GM18498 (cell line): ENCODE data around the gene SRGAP2B.
A peak's percentile ranks its signal among the peaks of the same experiment; 100 is the strongest.
"Not testable (repeated sequence)": the region's sequence is repeated elsewhere in the genome, so short reads cannot be mapped to it uniquely, and the experiment has no call there.

ENCODE experiments used
- ATAC-seq: cut with Tn5 transposase; IDR thresholded peaks from one replicate; pipeline ENCODE4 v1.9.1; 2021; ENCODE audit warnings: mild to moderate bottlenecking, moderate library complexity; ENCODE audit not compliant: unreplicated experiment

Gene SRGAP2B

GRCh38 chr1:145047553-145047952, 47.6 kb downstream of the SRGAP2B start:
- ATAC-seq: peak; percentile 76

DNA sequence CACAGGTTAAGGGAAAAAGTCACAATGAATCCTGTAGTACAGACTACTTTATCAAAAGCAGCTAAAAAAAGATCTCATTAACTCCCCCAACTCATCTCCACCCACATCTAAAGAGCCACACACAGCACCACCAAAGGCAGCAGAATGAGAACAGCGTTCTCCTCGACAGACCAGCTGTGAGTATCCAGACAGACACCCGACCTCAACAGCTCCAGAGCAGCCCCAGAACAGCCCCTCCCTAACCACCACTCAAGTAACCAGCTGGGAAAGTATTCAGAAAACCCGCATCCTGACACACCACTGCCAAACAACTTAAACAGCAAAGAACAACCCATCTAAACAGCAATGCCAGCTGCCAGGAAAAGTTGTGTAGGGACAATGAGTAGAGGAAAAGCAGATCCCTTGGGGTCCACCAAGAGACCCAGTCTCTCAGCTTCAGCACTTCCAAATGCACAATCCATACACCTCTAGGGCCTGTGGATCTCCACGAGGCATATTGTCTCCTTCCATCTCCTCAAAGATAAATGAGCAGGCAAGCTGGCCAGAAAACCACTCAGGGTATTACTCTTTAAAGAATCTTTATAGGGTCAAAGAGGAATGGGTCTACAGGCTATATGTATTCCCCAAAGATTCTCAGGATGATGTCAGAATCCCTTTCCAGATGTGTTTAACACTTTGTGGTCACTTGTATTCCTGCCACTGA, 49.4 kb downstream of the SRGAP2B start:
- not testable (repeated sequence) for ATAC-seq

- peak; percentile 93 for ATAC-seq
Measured at GRCh38 chr1:145041519-145041918, 53.6 kb downstream of the SRGAP2B start.

- not testable (repeated sequence) for ATAC-seq
Measured at GRCh38 chr1:145036019-145036418, 59.1 kb downstream of the SRGAP2B start.

DNA sequence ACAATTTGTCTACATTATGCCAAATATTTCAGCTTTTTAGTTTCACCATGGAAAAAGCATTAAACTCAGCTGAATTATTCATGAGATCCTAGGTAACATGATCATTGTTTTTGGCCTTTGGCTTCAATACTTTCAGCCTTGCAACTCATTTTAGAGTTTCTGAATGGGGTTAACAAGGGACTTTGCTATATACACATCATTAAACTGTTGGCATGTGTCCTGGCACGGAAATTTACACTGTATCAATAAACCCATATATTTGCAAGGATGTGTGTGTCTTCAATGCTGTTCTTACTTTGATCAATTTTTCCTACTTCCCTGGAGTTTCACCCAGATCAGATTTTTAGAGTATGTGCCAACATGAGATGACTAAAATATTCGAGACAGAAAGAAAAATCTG, 61.6 kb downstream of the SRGAP2B start:
- not testable (repeated sequence) for ATAC-seq

DNA sequence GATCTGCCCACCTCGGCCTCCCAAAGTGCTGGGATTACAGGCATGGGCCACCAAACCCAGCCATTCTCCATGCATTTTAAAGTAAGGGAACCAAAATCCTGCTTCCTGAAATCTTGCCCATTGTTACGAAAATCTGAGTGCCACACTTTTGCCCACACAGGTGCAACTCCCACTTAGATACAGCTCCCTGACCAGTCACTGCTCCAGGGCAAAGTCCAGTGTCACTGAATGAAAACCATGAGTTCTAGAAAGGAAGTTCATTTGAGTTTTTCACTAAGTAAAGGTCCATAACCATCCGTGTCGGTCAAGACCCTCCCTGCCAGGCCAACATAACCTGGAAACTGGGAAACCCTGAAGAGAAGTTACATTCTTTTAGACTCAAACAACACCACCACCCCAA, 67.9 kb downstream of the SRGAP2B start:
- not testable (repeated sequence) for ATAC-seq

DNA sequence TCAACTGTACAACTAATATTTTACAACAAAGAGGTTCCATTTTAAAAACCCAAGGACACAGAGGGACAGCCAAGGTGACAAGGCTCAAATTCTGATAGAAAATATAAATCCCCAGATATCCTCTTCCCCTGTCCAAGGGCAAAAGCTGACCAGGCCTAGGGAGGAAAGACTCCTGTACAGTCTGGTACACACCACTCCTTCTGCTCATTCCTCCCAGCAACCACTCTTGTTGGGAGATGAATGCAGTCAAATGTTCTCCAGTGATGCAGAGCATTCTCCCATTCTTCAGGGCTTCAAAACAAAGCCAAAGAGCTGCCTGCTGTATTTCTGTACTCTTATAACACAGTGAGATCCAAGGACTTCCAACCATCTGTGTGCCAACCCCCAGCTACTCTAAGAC, 69.8 kb downstream of the SRGAP2B start:
- not testable (repeated sequence) for ATAC-seq

DNA sequence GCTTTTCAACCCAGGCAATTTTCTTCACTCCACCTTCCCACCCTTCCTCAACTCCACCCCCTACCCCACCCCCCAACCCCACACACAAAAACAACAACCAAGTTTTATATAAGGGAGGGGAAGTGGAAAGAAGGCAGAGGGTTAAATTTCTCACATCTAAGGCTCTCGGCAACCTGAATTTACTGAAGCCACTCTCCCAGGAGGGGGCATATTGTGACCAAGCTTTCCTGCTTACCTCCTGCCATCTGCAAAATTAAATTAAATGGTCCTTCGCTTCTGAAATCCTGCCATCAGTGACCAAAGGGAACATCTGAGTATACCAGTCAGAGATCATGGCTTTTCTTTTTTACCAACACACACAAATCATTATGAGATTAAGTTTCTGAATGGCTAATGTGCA, 72.9 kb downstream of the SRGAP2B start:
- not testable (repeated sequence) for ATAC-seq

DNA sequence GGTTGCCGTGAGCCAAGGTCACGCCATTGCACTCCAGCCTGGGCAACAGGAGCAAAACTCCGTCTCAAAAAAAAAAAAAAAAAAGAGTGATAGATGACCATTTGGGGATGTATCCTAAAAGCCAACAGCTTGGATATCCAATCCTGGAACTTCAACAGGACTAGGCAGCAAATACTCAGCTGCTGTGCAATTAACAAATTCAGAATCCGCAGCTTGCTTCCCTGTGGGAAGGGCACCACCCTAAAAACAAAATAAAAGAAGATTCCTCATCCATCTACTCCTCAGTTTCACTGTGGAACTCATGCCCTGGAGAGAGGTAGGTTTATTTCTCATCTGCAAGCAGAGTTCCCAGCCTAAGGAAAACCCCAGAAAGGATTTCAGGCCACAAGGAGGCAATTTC, 73.4 kb downstream of the SRGAP2B start:
- not testable (repeated sequence) for ATAC-seq

DNA sequence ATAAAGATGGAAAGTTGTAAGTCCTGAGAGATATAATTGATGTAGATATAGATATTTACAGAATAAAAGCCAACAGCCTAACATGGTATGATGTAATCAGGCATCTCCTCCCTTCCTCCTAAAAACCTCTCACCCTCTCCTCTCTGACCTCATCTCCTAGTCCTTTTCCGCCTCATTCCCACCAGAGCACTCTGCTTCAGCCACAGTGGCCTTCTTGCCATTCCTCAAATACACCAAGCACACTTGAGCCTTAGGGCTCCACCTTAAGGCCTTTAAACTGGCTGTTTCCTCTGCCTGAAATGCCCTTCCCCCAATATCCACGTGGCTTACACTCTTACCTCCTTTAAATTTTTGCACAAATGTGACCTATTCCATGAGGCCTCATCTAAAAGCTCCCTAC, 75.4 kb downstream of the SRGAP2B start:
- not testable (repeated sequence) for ATAC-seq

- ATAC-seq: not testable (repeated sequence)
Measured at GRCh38 chr1:145017725-145018124, 77.4 kb downstream of the SRGAP2B start.

DNA sequence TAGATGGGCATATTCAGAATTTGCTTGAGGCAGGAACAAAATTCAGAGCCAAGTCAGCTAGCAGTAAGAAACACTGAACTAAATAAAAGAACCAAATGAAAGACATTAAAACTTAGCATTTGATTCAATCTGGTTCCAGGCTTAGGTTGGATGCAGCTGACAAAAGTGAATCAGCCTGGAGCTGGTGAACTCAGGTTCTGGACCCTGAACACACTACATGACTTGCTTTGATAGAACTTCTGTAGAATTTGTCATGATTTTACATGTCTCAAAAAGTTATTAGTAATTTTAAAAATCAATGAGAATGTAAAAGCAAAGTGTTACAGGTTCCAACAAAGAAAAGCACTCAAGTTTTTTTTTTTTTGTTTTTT, 78.7 kb downstream of the SRGAP2B start:
- not testable (repeated sequence) for ATAC-seq

GRCh38 chr1:145015744-145016491, 79.2 kb downstream of the SRGAP2B start:
- ATAC-seq: peak; percentile 59

DNA sequence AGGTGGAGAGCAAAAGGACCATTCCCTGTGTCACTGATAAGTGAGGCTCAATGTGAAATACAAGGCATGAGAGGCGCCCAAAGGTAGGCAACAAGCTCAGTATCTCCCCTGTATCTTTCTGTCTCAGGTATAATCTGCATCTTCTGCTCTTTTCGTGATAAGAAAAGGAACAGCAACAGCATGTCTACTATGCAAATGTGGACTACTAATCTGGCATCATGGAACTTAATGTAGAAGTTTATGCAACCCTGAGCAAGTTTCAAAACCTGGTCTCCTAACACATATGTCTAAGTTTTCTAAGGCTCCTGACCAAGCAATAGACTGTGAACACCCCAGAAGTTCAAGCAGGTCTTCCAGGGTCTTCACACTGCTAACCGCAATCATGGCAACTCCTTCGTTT, 81.8 kb downstream of the SRGAP2B start:
- peak; percentile 46 for ATAC-seq

GRCh38 chr1:145011811-145012210, 83.3 kb downstream of the SRGAP2B start:
- ATAC-seq: not testable (repeated sequence)

DNA sequence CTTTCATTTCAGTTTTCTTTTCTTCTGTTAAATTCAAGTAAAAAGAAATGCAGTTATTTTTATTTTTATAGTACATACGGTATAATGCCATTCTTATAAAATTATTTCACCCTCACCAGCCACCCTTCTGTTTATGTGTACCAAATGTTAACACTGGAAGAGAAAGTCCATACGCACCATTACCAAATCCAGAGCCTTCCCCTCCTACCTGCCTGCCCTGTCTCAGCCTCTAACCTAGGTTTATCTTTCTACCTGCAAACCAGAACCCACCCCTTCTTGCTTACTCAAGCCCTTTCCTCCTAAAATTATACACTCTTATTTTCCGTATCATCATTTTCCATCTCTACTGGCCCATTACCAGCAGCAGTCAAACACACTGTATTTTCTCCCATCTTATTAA, 84.5 kb downstream of the SRGAP2B start:
- ATAC-seq: not testable (repeated sequence)

DNA sequence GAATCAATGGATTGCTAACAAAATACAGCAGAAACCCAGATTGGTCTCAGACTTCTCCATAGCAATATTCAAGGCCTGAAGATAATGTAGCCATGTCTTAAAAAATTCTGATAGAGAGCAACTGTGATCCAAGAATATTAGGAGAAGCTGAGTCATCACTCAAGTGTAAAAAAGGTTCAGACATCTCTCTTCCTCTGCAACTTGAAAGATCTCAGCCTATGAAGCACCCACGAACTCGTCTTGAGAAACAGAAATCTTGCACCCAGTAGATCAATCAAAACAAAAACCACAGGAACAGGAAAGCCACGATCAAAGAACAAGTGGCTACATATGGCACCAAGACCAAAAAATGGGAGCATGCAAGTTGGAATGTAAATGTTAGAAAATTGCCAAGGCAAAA, 85.2 kb downstream of the SRGAP2B start:
- ATAC-seq: not testable (repeated sequence)

DNA sequence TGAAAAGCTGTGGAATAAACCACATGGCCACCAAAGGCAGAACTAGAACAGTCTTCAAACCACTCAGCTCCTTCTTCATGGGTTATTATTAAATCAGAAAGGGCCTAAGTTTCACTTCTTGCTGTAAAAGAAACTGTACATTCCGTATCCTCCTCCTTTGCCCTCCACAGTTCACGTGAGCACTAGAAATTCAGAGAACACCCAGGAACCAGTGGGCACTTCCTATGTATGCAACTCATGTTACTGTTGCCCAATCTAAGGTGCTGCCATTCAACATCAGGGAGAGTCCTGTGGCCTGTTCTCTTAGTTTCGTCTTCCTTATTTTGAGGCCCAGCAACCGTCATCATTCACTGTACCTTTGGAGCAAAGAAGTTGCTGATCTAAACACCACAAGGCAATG, 86.7 kb downstream of the SRGAP2B start:
- peak; percentile 60 for ATAC-seq

GRCh38 chr1:145005142-145005541, 90.0 kb downstream of the SRGAP2B start:
- ATAC-seq: not testable (repeated sequence)

- not testable (repeated sequence) for ATAC-seq
Measured at GRCh38 chr1:145001381-145001780, 93.7 kb downstream of the SRGAP2B start.

DNA sequence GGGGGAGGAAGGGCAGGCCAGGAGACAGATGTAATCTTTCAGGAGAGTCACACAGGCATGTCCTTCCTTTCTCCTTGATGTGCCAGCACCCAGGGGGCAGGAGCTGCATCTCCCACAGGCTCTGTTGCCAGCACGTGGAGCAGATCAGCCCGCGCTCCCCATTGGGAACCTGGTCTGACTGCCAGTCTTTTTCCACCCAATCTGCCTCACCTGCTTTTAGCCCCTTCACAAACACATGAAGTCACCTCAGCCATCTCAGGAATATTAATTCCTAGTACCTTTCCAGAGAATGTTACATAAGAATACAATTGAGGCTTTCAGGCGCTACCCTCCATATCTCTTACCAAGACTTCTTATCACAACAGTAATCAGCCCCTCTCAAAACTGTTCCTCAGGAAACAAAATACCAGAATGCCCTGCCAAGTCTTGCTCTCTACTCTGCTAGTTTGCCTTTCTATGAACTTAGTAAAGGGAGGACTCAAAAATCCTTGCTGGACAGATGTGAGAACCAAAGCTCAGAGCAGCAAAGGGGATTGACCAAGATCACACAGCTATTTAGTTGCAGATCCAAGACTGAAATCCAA, 94.3 kb downstream of the SRGAP2B start:
- not testable (repeated sequence) for ATAC-seq
